Measurements from ENCODE around the gene TNK2. TPM values are rescaled to one million over a fixed set of nuclear protein-coding genes. Genes with fewer than 3 reads are reported as not detected.

Gene TNK2
- total and polyA plus RNA-seq, 2 of the 13 experiments (the other 11 are each of a cell fraction or from before 2014, with no cell fraction given): 4.6 to 5.8 TPM

DNA sequence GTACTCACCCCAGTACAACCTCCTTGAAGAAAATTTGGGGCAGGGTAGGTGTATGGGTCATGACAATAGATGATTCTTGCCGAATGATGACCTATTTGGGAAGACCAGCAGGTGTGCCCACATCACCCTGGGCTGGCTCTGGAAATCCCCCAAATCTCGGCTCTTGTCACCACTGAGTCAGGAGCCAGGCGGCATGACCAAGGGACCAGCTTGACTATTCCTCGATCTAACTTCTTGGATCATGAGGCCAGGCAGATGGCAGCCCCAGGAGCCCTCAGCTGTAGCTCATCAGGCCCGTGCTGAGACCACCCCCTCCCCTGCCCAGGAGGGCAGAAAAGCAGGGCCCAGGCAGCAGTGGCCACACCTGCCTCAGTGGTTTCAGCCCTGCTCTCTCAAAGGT lies 87.5 kb downstream of the TNK2 start:
- in situ Hi-C loops (cut with HindIII; ENCODE audit: extremely low pct_ligation_motif_present, low pct_unique_long_range_greater_than_20kb) (no loop called here), intact Hi-C loops (cut with micrococcal nuclease; ENCODE audit: unreplicated experiment) (no loop called here)
- H3K9ac ChIP-seq (ENCODE audit: insufficient read depth, low read depth, low read length): no peak overlapping the region
- H3K4me1 ChIP-seq (ENCODE audit: insufficient read depth, low read length): no peaks in the 10 kb centered on the region
- ChIA-PET CTCF (ENCODE audit: low intra/inter-chr PET ratio, low total read pairs) (no interaction called here), POLR2A (no interaction called here)
- no peak overlapping the region for H3K27ac ChIP-seq (ENCODE audit: extremely low read length, insufficient read depth, low read length)
- H2AFZ ChIP-seq (ENCODE audit: low read length): no peak overlapping the region
- no TSS peak for BruUV-seq (replicated peaks)
- no peaks in the 10 kb centered on the region for H3K9me3 ChIP-seq (ENCODE audit: low read length)
- FAIRE-seq (no peak), DNase-seq (ENCODE audit: low spot score) (no peak), ATAC-seq (no peak)
- H3K79me2 ChIP-seq (ENCODE audit: insufficient read depth, low read length): no peaks in the 10 kb centered on the region
- H3K4me2 ChIP-seq (ENCODE audit: low read depth, low read length): no peak overlapping the region
- WGBS (ENCODE audit: low lambda C conversion rate): 0% methylated on average over 1 of the region's 5 CpGs
- H4K20me1 ChIP-seq (ENCODE audit: insufficient read depth, low read length): no peaks in the 10 kb centered on the region
- H3K36me3 ChIP-seq (replicated peaks in 1 of 2; ENCODE audit: control insufficient read depth in 1 of 2, insufficient read depth in 2 of 2, low read length in 2 of 2): no peaks in the 10 kb centered on the region
- TF ChIP-seq ZNF232 (CRISPR knock-in tag; IDR thresholded peaks at IDR 0.05; ENCODE audit: borderline replicate concordance): no peak
- TF ChIP-seq YY1 (IDR thresholded peaks at IDR 0.05; ENCODE audit: insufficient read depth, insufficient replicate concordance, low read depth, low read length): no peak
- no peak for TF ChIP-seq KLF9 (CRISPR knock-in tag; IDR thresholded peaks at IDR 0.05; ENCODE audit: low read depth)
- TF ChIP-seq ZMAT3 (CRISPR knock-in tag; conservative IDR thresholded peaks at IDR 0.05): no peak
- TF ChIP-seq, protein P1, sequence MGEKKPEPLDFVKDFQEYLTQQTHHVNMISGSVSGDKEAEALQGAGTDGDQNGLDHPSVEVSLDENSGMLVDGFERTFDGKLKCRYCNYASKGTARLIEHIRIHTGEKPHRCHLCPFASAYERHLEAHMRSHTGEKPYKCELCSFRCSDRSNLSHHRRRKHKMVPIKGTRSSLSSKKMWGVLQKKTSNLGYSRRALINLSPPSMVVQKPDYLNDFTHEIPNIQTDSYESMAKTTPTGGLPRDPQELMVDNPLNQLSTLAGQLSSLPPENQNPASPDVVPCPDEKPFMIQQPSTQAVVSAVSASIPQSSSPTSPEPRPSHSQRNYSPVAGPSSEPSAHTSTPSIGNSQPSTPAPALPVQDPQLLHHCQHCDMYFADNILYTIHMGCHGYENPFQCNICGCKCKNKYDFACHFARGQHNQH (CRISPR knock-in tag; IDR thresholded peaks at IDR 0.05): no peak
- TF ChIP-seq MEF2D (CRISPR knock-in tag; IDR thresholded peaks at IDR 0.05): no peak
- no peak overlapping the region for H3K4me3 ChIP-seq (replicated peaks in 1 of 3; ENCODE audit: insufficient read depth in 1 of 3, low read depth in 2 of 3, low read length in 3 of 3)
- peaks cover 8 to 55% of the 10 kb centered on the region in 2 experiments; a peak in 4 of 5 replicates for H3K27me3 ChIP-seq (ENCODE audit: control insufficient read depth in 1 of 2, insufficient read depth in 2 of 2, low read length in 2 of 2)

DNA sequence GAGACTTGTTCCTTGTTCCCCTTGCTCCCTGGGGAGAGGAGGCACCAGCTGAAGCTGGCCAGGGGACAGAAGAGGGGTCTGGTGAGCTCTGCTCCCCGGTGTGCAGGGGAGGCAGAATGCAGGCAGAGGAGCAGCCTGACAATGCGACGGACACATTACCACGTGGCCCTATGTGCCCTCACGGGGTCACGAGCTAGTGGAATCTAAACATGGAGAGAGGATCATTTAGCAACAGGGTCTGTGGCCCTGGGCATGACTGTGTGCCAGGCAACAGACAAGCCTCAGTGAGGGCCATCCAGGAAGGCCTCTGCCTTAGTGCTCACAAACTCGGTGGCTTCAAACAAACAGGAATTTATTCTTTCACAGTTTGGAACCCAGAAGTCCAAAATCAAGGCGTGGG lies 88.2 kb downstream of the TNK2 start:
- in situ Hi-C loops (cut with HindIII; ENCODE audit: extremely low pct_ligation_motif_present, low pct_unique_long_range_greater_than_20kb) (no loop called here), intact Hi-C loops (cut with micrococcal nuclease; ENCODE audit: unreplicated experiment) (no loop called here)
- TF ChIP-seq, protein P2, sequence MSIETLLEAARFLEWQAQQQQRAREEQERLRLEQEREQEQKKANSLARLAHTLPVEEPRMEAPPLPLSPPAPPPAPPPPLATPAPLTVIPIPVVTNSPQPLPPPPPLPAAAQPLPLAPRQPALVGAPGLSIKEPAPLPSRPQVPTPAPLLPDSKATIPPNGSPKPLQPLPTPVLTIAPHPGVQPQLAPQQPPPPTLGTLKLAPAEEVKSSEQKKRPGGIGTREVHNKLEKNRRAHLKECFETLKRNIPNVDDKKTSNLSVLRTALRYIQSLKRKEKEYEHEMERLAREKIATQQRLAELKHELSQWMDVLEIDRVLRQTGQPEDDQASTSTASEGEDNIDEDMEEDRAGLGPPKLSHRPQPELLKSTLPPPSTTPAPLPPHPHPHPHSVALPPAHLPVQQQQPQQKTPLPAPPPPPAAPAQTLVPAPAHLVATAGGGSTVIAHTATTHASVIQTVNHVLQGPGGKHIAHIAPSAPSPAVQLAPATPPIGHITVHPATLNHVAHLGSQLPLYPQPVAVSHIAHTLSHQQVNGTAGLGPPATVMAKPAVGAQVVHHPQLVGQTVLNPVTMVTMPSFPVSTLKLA (IDR thresholded peaks at IDR 0.05): peak; percentile 41
- no peak for TF ChIP-seq BHLHE40 (IDR thresholded peaks at IDR 0.05; ENCODE audit: low read length)
- Histone ChIP-seq H3K4me1 (ENCODE audit: insufficient read depth, low read length) (no peaks in the 10 kb centered on the region), H3K4me3 (replicated peaks in 1 of 3; ENCODE audit: insufficient read depth in 1 of 3, low read depth in 2 of 3, low read length in 3 of 3) (no peak overlapping the region), H3K9ac (ENCODE audit: insufficient read depth, low read depth, low read length) (no peak overlapping the region), H4K20me1 (ENCODE audit: insufficient read depth, low read length) (no peaks in the 10 kb centered on the region), H3K4me2 (ENCODE audit: low read depth, low read length) (no peak overlapping the region), H3K27me3 (ENCODE audit: control insufficient read depth in 1 of 2, insufficient read depth in 2 of 2, low read length in 2 of 2) (peaks cover 10 to 53% of the 10 kb centered on the region in 2 experiments; a peak in 4 of 5 replicates), H3K9me3 (ENCODE audit: low read length) (no peaks in the 10 kb centered on the region), H3K36me3 (replicated peaks in 1 of 2; ENCODE audit: control insufficient read depth in 1 of 2, insufficient read depth in 2 of 2, low read length in 2 of 2) (no peaks in the 10 kb centered on the region), H3K79me2 (ENCODE audit: insufficient read depth, low read length) (no peaks in the 10 kb centered on the region), H2AFZ (ENCODE audit: low read length) (no peak overlapping the region), H3K27ac (ENCODE audit: extremely low read length, insufficient read depth, low read length) (no peak overlapping the region)
- ChIA-PET POLR2A (no interaction called here), CTCF (ENCODE audit: low intra/inter-chr PET ratio, low total read pairs) (no interaction called here)
- DNase-seq (ENCODE audit: low spot score): no peak
- 0% methylated on average over 1 of the region's 8 CpGs for WGBS (ENCODE audit: low lambda C conversion rate)
- ATAC-seq: no peak
- BruUV-seq (replicated peaks): no TSS peak
- no peak for FAIRE-seq
